Activated T-cell treated with anti-CD3 and anti-CD28 coated beads, Interleukin-2, amount 50 U/mL, for 48 hours (primary cell): ENCODE results near the gene CDK6.
"Not testable (repeated sequence)": the region's sequence is repeated elsewhere in the genome, so short reads cannot be mapped to it uniquely, and the experiment has no call there.

Experiments used
- DNase-seq, 2 experiments: peaks; one replicate each; pipeline ENCODE4 v3.0.0-alpha.2; 2020

Gene CDK6

DNA sequence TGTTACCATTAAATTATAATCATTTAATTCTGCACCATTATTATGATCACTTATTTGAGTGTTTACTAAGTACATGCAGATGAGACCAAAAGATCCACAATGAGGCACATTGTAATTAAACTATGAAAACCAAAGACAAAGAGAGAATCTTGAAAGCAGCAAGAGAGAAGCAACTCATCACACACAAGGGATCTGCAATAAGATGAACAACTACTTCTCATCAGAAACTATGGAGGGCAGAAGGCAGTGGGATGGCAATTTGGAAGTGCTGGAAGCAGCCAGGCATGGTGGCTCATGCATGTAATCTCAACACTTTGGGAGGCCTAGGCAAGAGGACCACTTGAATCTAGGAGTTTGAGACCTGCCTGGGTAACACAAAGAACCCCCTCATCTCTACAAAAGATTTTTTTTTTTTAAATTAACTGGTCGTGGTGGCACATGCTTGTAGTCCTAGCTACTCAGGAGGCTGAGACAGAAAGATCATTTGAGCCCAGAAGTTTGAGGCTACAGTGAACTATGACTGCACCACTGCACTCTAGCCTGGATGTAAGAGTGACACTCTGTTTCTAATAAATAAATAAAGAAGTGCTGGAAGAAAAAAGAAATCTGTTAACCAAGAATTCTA is 47.7 kb downstream of the CDK6 start:
- no peak for DNase-seq

DNA sequence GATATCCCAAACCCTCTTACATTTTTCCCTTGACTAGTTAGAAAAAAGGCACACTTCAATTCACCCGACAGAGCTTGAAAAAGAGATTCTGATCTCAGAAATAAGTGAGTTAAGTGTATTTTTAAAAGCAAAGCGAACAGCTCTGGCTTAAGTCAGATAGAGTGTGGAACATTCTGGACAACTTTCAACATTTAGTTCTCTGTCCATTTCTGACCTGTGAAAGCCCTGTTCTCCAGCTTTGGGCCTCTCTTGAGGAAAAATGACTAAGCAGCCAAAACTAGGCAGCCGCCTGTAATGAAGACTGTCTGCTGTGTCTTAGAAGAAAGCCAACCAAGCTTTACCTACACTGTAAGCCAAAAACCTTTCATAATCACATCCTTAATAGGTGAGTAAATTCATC is 50.5 kb downstream of the CDK6 start:
- no peak for DNase-seq

DNA sequence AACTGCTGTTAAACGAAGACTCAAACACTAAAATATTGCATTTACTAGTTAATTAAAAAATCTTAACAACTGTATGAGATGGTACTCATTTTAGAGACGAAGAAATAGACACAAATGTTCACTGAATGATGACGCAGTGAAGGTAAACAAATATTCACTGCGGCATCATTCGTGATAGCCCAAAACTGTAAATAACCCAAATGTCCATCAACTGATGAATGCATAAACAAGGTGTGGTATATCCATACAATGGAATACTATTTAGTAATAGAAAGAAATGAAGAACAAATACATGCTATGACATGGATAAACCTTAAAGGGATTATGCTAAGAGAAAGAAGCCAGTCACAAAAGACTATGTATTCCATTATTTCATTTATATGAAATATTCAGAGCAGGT is 51.4 kb downstream of the CDK6 start:
- no peak for DNase-seq

DNA sequence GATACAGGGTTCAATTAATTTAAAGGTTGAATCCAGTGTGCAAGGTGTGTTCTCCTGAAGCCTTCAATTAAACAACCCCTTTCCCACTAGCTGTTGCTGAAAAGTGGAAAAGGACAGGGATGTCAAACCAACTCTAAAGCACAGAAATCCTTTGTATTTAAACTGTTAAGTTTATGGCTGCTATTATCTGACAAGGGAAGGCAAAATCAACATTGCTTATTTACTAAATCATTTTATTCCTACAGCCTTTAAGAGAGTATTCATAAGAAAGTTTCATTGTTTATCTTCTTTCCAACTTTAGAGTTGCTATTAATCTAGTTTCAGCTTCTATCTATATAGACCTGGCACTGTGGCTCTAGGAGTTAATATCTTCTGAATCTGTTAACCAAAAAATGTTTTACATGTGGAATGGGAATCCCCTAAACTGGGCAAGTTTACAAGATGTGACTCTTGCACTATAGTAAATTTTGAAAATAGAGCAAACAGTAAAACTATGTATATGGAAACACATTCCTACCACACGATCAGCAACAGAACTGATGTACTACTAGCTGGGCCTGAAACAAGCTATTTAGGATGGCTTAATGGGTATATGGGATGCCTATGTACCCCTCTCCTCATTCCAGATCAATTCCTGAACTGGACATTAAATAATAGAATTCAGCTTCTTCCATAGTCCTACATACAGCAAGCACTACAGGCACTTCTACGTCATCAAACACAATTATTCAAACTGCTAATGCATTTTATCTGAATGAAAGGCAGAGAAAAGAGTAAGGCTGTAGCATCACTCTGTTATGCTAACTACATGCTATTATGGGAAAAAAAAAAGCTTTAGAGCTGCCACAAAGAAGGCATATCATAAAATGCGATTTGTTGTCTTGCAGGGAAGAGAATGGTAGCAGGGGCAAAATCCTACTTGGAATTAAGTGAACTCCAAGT is 52.8 kb downstream of the CDK6 start:
- DNase-seq, result no peak

DNA sequence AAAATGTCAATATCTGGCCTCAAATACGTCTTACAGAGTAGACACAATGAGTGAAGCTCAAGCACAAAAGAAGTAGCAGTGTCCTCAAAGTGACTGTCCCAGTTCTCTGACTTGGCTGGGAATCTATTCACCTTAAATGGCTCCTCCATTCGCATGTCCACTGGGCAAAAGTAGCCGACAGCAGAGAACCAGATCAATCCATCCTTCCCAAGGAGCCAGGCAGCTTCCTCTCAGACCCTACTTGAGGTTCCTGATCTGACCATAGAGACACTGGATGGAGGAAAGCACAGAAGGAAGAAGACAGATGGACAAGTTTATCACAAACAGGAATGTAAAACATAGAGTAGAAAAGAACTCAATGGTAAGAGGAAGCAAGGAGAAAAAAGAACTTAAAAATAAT is 53.5 kb downstream of the CDK6 start:
- DNase-seq, result no peak

DNA sequence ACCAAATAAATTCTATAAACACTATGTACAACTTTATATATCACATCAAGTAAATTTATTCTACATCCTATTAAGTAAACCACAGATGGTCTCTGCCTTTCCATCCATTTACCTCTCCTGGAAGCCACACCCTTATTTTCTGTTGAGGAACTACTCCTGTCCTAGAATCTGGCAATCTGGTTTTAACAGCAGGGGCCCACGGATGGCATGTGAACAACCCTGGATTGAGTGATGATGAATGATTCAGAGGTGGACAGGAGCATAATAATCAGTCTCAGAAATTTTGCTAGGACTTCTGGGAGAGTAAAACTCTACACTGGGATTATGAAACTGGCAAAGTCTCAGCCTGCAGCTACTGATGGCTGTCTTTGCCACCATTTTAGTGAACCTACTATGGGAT is 54.1 kb downstream of the CDK6 start:
- DNase-seq, result no peak

DNA sequence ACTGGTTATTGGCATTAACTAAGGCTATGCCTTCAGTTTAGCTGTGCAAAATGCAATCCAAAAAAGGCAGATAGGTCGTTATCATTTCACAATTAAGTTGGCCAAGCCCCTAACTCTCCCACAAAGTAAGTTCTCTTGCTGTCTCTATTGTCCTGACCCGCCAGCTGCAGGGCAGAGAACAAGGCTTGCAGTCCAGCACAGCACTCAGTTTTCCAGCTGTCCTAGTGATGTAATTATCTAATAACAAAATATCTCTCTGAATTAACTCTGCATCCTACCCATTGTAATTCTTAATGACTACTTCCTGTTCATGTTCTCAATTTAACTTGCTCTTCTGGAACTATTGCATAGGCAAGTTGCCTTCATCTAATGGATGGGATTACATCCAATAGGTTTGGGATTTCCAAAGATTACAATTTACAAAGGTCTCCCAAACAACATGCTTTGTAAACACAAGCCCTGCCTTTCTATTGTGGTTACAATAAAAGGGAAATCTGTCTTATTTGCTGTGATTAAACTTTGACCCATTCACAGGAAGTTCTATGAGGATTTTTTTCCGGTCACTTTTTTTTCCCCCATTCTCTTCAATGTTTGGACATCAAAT is 55.2 kb downstream of the CDK6 start:
- no peak for DNase-seq

DNA sequence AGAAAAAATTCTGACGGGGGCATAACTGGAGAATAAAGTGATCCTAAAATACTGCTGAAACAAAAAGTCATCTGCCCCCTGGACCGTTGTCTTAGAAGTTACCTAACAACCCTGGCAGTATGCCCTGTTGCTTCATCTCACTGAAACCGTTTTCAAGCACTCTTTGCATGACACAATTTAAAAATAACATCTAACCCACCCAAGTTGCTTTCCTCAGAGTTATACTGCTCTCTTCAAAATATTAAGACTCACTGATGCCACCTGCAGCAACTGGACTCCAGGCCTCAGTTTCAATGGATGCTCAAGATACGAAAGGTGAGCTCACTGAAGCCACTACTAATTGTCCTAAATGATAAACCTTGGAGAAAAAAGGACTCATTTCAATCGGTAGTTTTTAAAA is 57.4 kb downstream of the CDK6 start:
- DNase-seq, result no peak

DNA sequence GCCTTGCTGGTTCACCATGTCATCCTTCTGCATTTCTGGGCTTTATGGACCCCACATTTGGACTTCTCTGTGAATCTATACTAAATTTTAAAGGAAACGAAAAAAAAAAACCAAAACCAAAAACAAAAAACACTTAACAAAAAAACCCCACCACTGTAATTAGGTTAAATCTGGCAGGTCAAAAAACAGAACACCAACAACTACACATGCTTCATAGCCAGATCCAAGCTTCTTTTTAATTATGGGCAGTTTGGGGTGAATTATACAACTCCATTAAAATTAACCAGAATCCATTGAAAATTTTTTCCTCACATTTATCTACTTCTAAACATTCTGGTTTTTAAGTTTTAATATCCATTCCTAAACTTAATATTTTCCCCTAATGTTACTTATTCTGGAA is 58.4 kb downstream of the CDK6 start:
- no peak for DNase-seq

DNA sequence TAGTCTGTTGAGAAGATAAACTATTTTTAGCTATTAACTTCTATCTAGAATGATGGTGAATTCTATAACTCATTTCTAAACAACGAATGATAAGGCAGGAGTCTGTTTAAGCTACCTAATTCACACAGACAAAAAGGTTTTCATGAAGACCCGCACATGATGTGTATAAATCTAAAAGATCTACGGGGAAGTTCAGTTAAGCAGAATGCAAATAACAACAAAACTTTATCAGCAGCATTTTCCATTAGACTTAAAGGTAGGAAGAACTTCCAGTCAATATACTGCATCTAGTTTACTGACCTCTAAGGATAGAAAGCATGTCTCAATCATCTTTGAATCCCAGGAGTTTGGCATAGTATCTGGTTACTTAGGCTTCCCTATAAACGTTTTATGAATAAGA is 62.6 kb downstream of the CDK6 start:
- no peak for DNase-seq

DNA sequence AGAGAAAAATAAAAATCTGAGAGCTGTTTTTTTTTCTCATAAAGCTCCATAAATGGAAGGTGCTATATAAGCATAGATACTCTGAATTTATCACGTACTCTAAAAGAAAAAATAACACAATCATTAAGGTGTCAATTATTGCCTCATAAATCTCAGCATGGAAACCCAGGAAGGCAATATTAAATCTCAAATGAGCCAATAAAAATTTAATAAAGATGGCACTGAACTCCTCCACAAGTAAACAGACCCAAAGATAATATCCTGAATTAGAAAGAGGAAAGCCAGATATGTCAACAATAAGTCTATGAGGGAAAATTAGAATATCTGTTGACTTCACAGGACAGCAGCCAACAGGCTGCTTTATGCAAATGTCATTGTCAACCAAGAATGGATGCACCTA is 66.5 kb downstream of the CDK6 start:
- no peak for DNase-seq

DNA sequence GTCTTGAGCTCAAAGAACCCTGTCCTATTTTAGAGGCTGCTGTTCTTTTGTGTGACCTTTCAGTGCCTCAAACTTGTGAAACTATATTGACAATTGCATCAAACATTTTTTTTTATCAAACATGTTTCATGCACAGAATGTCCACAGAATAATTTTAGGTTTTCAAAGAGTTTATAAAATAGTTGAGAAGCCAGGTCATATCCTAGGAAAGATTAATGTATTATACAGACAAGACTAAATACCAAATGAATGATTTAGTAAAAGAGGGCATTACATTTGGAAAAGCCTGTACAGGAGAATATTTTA is 67.0 kb downstream of the CDK6 start:
- no peak for DNase-seq

DNA sequence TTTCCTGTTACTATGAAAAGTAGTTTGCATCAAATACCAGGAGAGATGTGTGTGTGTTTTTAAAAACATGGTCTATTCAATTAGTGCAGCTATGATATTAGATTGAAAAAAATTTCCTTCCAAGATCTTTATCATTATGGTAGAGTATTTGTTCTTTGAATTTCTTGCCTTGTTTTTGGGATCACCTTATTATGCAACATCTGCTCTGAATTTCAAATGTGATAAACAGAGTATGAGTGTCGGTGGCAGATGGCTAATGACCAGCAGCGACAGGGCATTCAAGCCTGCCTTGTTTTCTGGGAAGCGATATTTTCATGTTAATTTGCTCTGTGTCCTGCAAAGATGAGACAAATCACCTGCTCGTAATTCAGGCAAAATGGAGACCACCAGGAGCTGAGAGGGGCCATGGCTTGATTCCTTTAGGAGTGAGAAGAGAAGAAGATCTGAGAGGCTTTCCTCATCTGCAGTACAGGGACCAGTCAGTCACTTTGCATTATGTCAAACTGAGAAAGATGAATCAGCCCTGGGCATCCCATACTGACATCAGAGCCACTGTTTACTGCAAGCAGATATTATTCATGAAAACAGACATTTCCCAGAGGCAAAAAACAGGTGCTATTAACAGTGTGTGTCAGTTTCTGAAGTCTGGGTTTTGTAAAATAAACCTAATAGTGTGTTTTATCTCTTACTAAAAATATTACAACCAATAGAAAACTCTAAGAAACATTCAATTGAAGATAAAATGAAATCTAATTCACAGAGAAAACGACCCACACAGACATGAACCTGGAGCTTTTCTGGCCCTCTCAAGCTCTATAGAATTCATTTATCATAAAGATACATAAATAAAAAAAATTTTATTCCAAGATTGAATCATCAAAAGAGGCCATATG is 67.6 kb downstream of the CDK6 start:
- DNase-seq, result peak; percentile 57 to 63

DNA sequence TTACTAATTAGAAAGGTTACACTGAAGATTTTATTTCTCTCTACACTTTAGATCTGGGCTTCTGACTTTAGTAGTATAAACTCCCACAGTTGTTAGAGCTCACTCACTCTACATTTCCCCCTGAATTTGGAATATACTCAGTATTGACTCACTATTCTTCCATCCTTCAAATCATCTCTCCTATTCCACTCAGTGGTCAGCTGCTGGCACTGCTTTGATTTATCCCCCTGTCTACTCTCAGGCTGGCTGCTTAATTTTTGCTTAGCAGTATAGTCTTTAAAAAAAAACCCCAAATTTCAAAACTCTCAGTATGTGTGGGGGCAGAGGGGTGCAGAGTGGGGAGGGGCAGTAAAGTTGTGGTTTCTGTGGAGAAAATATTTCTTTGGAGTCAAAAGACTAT is 68.9 kb downstream of the CDK6 start:
- DNase-seq, result no peak

DNA sequence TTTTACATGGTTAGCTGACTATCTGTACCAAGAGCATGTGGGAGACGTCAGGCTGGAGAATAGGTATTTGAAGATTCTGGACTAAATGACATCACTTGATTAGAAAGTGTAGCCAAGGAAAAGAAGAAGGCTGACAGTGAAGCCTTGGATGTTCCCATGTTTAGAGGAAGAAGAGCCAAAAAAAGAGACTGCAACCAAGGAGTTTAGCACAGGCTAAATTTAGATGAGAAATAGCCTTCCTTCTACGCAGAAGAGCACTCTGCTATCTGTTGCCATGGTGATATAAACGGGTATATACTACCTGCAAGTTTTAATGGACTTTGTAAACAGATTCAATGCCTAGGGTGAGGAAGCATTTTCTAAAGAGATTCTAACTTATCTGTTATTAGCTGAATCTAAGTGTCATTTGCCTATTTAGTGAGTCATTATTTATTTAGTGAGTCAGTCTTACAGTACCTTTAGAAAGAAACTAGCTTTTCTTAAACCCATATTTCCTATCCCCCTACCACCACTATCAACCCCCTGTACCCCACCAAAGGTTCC is 69.8 kb downstream of the CDK6 start:
- DNase-seq, result no peak

DNA sequence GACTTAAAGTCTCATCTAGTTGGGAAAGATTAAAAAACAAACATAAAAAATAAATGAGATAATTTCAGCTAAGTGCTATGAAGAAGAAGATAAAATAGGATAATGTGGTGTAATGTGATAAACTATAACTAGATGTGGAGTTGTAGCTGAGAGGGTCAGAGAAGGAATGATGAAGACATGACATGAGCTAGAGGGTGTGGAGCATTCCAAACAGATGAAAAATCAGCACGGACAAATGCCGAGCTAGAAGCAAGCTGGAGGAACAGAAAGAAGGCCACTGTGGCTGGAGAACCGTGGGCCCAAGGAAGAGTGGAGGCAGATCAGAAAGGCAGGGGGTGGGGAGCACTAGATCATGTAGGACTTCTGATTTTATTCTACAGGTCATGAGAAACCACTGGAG is 70.6 kb downstream of the CDK6 start:
- DNase-seq, result no peak

DNA sequence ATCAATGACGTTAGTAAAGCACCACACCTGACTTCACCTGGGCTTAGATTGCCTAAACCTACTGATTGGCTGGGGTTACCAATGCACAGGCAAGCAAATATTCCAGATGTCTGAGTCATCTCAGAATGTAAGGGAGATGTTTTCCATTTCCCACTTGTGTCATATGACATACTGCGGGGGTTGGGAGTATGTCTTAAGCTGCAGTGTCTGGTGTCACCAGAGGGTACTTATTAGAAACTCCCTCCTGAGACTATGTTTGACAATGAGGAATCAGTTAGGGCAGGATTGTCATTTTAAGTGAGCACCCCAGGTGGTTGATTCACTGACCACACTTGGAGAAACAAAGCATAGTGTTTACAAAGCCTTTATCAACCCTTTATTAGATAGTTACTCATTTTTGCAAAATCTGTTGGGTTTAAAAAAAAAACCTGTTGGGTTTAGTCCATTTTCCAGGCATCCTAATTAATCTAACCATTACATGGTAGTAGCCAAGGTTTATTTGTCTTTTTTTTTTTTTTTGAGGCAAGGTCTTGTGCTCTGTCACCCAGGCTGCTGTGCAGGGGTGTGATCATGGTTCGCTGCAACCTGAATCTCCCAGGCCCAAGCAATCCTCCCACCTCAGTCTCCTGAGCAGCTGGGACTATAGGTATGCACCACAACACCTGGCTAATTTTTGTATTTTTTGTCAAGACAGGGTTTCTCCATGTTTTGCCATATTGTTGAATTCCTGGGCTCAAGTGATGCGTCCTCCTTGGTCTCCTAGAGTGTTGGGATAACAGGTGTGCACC is 72.5 kb downstream of the CDK6 start:
- DNase-seq, result no peak

DNA sequence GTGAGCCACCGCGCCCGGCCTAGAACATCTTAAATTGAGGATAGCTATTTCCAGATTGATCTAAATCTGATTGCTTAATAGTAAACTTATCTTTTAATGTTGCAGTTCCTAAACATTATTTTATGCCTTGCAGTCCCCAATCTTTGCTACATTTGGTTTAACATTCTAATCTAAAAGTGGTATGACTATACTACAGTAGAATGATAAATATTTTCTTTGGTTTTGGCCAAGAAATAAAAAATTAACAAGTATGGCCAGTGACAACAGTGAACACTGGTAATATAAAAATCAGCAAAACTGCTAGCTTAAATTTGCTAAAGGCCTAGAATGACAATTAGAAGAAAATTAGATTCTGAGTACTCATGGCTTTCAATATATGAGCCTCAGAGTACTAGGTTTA is 73.5 kb downstream of the CDK6 start:
- DNase-seq, result no peak

DNA sequence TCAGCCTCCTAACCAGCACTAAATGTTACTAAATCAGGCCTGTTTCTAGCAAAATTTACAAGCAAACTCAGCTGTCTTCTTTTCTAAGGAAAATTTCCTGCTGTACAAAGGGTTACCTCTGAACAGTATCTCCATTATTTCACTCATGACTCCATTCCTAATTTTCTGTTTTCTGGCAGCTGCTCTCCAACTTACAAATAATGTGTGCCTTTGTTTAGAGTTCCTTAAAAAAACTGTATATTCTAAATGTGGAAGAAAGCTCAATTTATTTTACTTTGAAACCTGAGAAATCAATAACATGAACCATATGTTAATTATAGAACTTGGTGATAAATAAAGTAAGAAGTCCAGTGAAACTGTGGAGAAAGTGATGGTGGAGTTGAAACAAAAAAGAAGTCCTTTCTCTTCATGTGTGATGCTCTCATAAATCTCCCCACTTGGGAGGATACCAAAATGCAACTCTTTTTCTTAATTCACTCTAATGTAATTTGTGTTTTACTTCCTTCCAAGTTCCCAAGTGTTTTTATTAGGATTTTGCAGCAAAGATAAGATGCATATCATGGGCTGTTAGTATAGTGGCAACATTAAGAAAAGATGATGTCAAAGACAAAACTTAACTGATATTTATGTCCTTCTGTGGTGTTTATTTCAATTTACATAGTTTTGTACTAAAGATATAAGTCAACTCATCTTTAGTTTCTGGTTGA is 74.8 kb downstream of the CDK6 start:
- DNase-seq, result no peak

DNA sequence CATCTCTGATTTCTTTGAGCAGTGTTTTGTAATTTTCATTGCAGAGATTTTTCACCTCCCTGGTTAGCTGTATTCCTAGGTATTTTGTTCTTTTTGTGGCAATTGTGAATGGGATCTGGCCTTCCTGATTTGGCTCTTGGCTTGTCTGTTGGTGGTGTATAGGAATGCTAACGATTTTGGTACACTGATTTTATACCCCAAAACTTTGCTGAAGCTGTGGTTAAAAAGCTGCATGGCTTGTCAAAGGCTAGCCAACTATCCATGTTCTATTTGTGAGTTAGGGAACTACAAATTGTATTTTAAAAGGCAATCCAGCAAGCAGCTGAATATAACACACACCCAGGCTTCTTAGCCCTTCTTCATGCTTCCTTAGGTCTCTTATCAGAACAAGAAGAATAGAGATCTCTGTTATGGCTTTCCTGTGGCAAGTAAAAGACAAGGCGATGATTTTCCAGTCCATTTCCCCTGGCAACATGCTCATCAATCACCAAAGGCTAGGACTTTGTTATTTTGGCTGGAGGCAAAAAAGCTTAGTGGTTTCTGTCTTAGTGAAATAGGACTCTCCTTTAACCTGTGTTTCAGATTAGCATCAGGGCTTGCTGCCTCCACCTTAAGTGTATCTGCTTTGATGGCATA is 77.5 kb downstream of the CDK6 start:
- DNase-seq, result no peak

DNA sequence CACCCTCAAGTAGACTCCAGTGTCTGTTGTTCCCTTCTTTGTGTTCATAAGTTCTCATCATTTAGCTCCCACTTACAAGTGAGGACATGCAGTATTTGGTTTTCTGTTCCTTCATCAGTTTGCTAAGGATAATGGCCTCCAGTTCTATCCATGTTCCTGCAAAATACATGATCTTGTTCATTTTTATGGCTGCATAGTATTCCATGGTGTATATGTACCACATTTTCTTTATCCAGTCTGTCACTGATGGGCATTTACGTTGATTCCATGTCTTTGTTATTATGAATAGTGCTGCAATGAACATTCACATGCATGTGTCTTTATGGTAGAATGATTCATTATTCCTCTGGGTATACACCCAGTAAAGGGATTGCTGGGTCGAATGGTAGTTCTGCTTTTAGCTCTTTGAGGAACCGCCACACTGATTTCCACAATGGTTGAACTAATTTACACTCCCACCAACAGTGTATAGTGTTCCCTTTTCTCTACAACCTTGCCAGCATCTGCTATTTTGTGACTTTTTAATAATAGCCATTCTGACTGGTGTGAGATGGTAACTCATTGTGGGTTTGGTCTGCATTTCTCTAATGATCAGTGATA is 79.0 kb downstream of the CDK6 start:
- DNase-seq, result not testable (repeated sequence)
